ENCODE results near the gene ELAVL1. TPM values are rescaled to one million over a fixed set of nuclear protein-coding genes. Genes with fewer than 3 reads are reported as not detected.

The ELAVL1 gene
- total and polyA plus RNA-seq, 2 of the 13 experiments (the other 11 are each of a cell fraction or from before 2014, with no cell fraction given), result 27.9 to 38.4 TPM

DNA sequence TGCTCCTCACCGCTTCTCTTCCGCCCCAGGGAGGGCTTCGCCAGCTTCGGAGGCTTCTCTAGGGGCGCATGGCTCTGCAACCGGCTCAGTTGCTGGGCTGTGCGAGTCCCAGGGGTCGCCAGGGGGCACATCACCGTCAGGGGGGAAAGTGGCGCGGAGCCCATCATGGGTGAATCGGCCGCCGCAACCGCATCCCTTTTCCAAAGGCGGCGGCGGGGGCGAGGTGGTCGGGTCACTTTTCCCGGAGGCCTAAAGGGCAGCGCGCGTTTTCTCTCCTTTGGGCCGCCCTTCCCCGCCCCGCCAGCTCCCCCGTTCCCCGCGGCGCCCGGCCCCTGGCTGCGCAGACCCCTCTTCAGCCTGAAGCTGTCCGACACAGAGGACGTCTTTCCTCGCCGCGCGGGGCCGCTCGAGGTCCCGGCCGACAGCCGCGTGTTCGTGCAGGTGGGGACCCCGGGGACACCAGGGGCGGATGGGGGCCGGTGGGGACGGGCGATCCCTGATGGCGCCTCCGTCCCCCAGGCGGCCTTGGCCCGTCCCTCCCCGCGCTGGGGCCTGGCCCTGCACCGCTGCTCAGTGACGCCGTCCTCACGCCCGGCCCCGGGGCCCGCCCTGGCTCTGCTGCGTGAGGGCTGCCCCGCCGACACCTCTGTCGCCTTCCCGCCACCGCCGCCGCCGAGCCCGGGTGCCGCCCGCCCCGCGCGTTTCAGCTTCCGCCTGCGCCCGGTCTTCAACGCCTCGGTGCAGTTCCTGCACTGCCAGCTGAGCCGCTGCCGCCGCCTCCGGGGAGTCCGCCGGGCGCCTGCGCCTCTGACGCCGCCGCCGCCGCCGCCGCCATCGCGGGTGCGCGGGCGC, 89.1 kb downstream of the ELAVL1 start (continued):
- TF ChIP-seq PCBP1 (IDR thresholded peaks at IDR 0.05; ENCODE audit: borderline replicate concordance, low read depth, low read length) (no peak), ZNF782 (CRISPR knock-in tag; IDR thresholded peaks at IDR 0.05; ENCODE audit: borderline replicate concordance) (no peak), ZNF460 (CRISPR knock-in tag; IDR thresholded peaks at IDR 0.05; ENCODE audit: borderline replicate concordance) (no peak), JARID2 (CRISPR knock-in tag; IDR thresholded peaks at IDR 0.05; ENCODE audit: insufficient replicate concordance) (no peak), YY1 (IDR thresholded peaks at IDR 0.05; ENCODE audit: insufficient read depth, insufficient replicate concordance, low read depth, low read length) (peak; percentile 75), ZNF256 (CRISPR knock-in tag; conservative IDR thresholded peaks at IDR 0.05) (no peak), ZNF3 (CRISPR knock-in tag; IDR thresholded peaks at IDR 0.05) (no peak), ZNF614 (CRISPR knock-in tag; IDR thresholded peaks at IDR 0.05; ENCODE audit: borderline replicate concordance) (no peak), ZNF530 (CRISPR knock-in tag; IDR thresholded peaks at IDR 0.05; ENCODE audit: low read depth) (no peak), TBX3 (IDR thresholded peaks at IDR 0.05; ENCODE audit: borderline replicate concordance) (no peak), GLI4 (CRISPR knock-in tag; IDR thresholded peaks at IDR 0.05; ENCODE audit: borderline replicate concordance) (no peak), PRMT3 (CRISPR knock-in tag; IDR thresholded peaks at IDR 0.05; ENCODE audit: borderline replicate concordance, low read depth) (peak; percentile 69; the same call in 1 of the 2 replicates), ZNF772 (CRISPR knock-in tag; IDR thresholded peaks at IDR 0.05) (peak; percentile 54; the same call in 1 of the 2 replicates), ZNF766 (CRISPR knock-in tag; IDR thresholded peaks at IDR 0.05; ENCODE audit: borderline replicate concordance) (no peak), DPF2 (CRISPR knock-in tag; IDR thresholded peaks at IDR 0.05; ENCODE audit: borderline replicate concordance, low read depth) (no peak), ZNF567 (CRISPR knock-in tag; IDR thresholded peaks at IDR 0.05; ENCODE audit: borderline replicate concordance) (no peak), NFATC3 (CRISPR knock-in tag; IDR thresholded peaks at IDR 0.05) (no peak), HMG20B (CRISPR knock-in tag; conservative IDR thresholded peaks at IDR 0.05) (no peak), CCAR2 (optimal IDR thresholded peaks at IDR 0.05; ENCODE audit: low read depth, low read length) (no peak), CREM (IDR thresholded peaks at IDR 0.05) (no peak), CREM (CRISPR knock-in tag; IDR thresholded peaks at IDR 0.05) (no peak), SP4 (CRISPR knock-in tag; IDR thresholded peaks at IDR 0.05) (peak; percentile 66; the same call in 1 of the 2 replicates), MXI1 (IDR thresholded peaks at IDR 0.05; ENCODE audit: borderline replicate concordance, low read depth, low read length) (no peak), SYNCRIP (IDR thresholded peaks at IDR 0.05; ENCODE audit: insufficient read depth, low read depth, low read length) (no peak), ZNF549 (CRISPR knock-in tag; IDR thresholded peaks at IDR 0.05) (no peak), RBFOX2 (IDR thresholded peaks at IDR 0.05; ENCODE audit: low read depth, low read length) (peak; percentile 50), ZNF264 (CRISPR knock-in tag; IDR thresholded peaks at IDR 0.05) (no peak)
- TF ChIP-seq, protein P1, sequence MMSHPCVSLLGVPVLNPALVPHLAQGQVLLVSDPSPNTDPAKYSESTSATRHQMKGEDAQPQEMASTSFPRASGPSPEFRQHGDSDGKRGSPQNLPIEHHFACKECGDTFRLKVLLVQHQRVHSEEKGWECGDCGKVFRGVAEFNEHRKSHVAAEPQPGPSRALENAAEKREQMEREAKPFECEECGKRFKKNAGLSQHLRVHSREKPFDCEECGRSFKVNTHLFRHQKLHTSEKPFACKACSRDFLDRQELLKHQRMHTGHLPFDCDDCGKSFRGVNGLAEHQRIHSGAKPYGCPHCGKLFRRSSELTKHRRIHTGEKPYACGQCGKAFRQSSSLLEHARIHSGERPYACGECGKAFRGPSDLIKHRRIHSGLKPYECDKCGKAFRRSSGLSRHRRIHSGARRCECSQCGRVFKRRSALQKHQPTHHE (CRISPR knock-in tag; IDR thresholded peaks at IDR 0.05; ENCODE audit: borderline replicate concordance), result no peak; the same call in 1 of the 2 replicates
- TF ChIP-seq, protein P2, sequence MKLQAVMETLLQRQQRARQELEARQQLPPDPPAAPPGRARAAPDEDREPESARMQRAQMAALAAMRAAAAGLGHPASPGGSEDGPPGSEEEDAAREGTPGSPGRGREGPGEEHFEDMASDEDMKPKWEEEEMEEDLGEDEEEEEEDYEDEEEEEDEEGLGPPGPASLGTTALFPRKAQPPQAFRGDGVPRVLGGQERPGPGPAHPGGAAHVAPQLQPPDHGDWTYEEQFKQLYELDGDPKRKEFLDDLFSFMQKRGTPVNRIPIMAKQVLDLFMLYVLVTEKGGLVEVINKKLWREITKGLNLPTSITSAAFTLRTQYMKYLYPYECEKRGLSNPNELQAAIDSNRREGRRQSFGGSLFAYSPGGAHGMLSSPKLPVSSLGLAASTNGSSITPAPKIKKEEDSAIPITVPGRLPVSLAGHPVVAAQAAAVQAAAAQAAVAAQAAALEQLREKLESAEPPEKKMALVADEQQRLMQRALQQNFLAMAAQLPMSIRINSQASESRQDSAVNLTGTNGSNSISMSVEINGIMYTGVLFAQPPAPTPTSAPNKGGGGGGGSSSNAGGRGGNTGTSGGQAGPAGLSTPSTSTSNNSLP (IDR thresholded peaks at IDR 0.05; ENCODE audit: low read depth, low read length), result no peak
